Panc1 (cell line): Measurements from ENCODE around the gene SLITRK2.

Source experiments
- POLR2AphosphoS5 ChIP-seq: IDR thresholded peaks from 2 replicates; pipeline ENCODE4 v1.6.1; 2012; ENCODE audit warnings: mild to moderate bottlenecking, low read depth, low read length, moderate library complexity
- SIN3A ChIP-seq: IDR thresholded peaks from 2 replicates; pipeline ENCODE4 v1.6.1; 2012; ENCODE audit warnings: low read depth, mild to moderate bottlenecking, low read length, moderate library complexity, borderline replicate concordance; ENCODE audit not compliant: insufficient read depth
- TCF7L2 ChIP-seq: IDR thresholded peaks from 2 replicates; pipeline ENCODE4 v1.6.1; 2011; ENCODE audit warnings: mild to moderate bottlenecking, low read depth, low read length, inconsistent platforms
- TF ChIP-seq, protein P1 (sequence below): fragments of 450-650 bp; IDR thresholded peaks from 2 replicates; pipeline ENCODE4 v1.5.1; 2017; ENCODE audit warnings: mild to moderate bottlenecking
- TF ChIP-seq, protein P2 (sequence below), 2 experiments: IDR thresholded peaks; 2 replicates each; pipeline ENCODE4 v1.6.1; 2011 to 2012; ENCODE audit warnings: low read depth in 2 of 2, control low read depth in 1 of 2, low read length in 1 of 2, mild to moderate bottlenecking in 1 of 2, moderate library complexity in 1 of 2; ENCODE audit not compliant: insufficient read depth in 1 of 2

DNA sequence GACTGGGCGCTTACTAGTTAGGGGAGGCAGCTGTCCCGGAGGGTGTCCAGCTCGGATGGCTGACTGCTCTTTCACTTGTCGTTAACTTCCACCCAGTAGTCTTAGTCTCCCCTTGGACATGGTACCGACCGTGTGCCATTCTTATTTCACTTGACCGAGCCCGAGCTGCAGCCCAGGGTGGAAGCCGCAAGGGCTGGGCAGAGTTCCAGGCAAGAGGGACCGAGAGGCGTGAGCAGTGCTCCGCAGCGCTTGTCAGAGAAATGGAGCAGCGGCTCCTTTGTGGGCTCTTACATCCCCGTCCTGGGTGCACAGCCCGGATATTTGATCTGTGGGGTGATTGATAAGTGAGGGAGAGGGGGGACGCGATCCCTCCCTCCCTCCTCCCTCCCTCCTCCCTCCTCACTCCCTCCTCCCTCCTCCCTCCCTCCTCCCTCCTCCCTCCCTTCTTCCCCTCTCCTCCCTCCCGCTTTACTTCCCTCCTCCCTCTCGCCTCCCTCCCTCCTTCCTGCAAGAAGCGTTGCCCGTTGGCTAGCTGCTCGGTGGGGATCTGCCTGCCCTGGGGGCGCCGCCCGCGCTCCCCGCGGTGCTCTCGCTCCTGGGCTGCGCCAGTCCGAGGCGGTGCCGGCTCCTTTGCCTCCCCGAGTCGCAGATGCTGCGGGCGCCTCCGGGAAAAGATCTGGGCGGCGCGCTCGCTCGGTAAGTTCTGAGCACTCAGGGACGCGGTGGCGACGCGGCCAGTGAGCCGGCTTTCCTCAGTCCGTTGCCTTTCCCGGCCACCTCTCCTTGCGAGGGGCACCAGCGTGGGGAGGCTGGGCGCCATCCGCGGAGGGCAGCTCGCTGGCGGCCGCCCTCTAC is at the start of gene SLITRK2:
- TF ChIP-seq, protein P1, sequence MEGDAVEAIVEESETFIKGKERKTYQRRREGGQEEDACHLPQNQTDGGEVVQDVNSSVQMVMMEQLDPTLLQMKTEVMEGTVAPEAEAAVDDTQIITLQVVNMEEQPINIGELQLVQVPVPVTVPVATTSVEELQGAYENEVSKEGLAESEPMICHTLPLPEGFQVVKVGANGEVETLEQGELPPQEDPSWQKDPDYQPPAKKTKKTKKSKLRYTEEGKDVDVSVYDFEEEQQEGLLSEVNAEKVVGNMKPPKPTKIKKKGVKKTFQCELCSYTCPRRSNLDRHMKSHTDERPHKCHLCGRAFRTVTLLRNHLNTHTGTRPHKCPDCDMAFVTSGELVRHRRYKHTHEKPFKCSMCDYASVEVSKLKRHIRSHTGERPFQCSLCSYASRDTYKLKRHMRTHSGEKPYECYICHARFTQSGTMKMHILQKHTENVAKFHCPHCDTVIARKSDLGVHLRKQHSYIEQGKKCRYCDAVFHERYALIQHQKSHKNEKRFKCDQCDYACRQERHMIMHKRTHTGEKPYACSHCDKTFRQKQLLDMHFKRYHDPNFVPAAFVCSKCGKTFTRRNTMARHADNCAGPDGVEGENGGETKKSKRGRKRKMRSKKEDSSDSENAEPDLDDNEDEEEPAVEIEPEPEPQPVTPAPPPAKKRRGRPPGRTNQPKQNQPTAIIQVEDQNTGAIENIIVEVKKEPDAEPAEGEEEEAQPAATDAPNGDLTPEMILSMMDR, result no peak
- TF ChIP-seq SIN3A, result no peak
- TF ChIP-seq, protein P2, sequence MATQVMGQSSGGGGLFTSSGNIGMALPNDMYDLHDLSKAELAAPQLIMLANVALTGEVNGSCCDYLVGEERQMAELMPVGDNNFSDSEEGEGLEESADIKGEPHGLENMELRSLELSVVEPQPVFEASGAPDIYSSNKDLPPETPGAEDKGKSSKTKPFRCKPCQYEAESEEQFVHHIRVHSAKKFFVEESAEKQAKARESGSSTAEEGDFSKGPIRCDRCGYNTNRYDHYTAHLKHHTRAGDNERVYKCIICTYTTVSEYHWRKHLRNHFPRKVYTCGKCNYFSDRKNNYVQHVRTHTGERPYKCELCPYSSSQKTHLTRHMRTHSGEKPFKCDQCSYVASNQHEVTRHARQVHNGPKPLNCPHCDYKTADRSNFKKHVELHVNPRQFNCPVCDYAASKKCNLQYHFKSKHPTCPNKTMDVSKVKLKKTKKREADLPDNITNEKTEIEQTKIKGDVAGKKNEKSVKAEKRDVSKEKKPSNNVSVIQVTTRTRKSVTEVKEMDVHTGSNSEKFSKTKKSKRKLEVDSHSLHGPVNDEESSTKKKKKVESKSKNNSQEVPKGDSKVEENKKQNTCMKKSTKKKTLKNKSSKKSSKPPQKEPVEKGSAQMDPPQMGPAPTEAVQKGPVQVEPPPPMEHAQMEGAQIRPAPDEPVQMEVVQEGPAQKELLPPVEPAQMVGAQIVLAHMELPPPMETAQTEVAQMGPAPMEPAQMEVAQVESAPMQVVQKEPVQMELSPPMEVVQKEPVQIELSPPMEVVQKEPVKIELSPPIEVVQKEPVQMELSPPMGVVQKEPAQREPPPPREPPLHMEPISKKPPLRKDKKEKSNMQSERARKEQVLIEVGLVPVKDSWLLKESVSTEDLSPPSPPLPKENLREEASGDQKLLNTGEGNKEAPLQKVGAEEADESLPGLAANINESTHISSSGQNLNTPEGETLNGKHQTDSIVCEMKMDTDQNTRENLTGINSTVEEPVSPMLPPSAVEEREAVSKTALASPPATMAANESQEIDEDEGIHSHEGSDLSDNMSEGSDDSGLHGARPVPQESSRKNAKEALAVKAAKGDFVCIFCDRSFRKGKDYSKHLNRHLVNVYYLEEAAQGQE (IDR thresholded peaks at IDR 0.05; ENCODE audit: insufficient read depth in 1 of 2, low read depth in 2 of 2, low read length in 1 of 2), result no peak
- no peak for TF ChIP-seq TCF7L2
- no peak for TF ChIP-seq POLR2AphosphoS5
